Measurements from ENCODE around the gene FZR1. TPM values are rescaled to one million over a fixed set of nuclear protein-coding genes. Genes with fewer than 3 reads are reported as not detected.

The FZR1 gene
- total and polyA plus RNA-seq, 2 of the 13 experiments (the other 11 are each of a cell fraction or from before 2014, with no cell fraction given) = 29.0 to 30.8 TPM

GRCh38 chr19:3476830-3477229, 29.3 kb upstream of the FZR1 start:
- no peak for DNase-seq (ENCODE audit: low spot score)
- Histone ChIP-seq H3K79me2 (ENCODE audit: insufficient read depth, low read length) (no peaks in the 10 kb centered on the region), H3K4me2 (ENCODE audit: low read depth, low read length) (no peak overlapping the region), H3K9me3 (ENCODE audit: low read length) (no peaks in the 10 kb centered on the region), H3K4me1 (ENCODE audit: insufficient read depth, low read length) (peaks cover 26% of the 10 kb centered on the region), H3K27me3 (ENCODE audit: control insufficient read depth in 1 of 2, insufficient read depth in 2 of 2, low read length in 2 of 2) (no peaks in the 10 kb centered on the region), H3K36me3 (replicated peaks in 1 of 2; ENCODE audit: control insufficient read depth in 1 of 2, insufficient read depth in 2 of 2, low read length in 2 of 2) (no peaks in the 10 kb centered on the region), H3K27ac (ENCODE audit: extremely low read length, insufficient read depth, low read length) (no peak overlapping the region), H3K9ac (ENCODE audit: insufficient read depth, low read depth, low read length) (no peak overlapping the region), H2AFZ (ENCODE audit: low read length) (no peak overlapping the region), H4K20me1 (ENCODE audit: insufficient read depth, low read length) (no peaks in the 10 kb centered on the region), H3K4me3 (replicated peaks in 1 of 3; ENCODE audit: insufficient read depth in 1 of 3, low read depth in 2 of 3, low read length in 3 of 3) (no peak overlapping the region)
- intact Hi-C loops (cut with micrococcal nuclease; ENCODE audit: unreplicated experiment) = no loop called here
- CTCF ChIA-PET (ENCODE audit: low intra/inter-chr PET ratio, low total read pairs) = no interaction called here
- TF ChIP-seq ZNF710 (CRISPR knock-in tag; IDR thresholded peaks at IDR 0.05; ENCODE audit: borderline replicate concordance) = no peak
- no peak for TF ChIP-seq HNF1B (CRISPR knock-in tag; IDR thresholded peaks at IDR 0.05)
- TF ChIP-seq SMAD1 (CRISPR knock-in tag; IDR thresholded peaks at IDR 0.05; ENCODE audit: borderline replicate concordance, low read depth) = no peak
- TF ChIP-seq ZNF562 (CRISPR knock-in tag; IDR thresholded peaks at IDR 0.05; ENCODE audit: borderline replicate concordance) = no peak
- no peak for TF ChIP-seq IKZF4 (CRISPR knock-in tag; IDR thresholded peaks at IDR 0.05; ENCODE audit: borderline replicate concordance, low read depth, not compliant biosample characterization)
- TF ChIP-seq SUZ12 (IDR thresholded peaks at IDR 0.05; ENCODE audit: low read depth, low read length) = no peak
- TF ChIP-seq NR0B2 (CRISPR knock-in tag; IDR thresholded peaks at IDR 0.05) = no peak
- TF ChIP-seq ZNF3 (CRISPR knock-in tag; IDR thresholded peaks at IDR 0.05) = no peak
- no peak for TF ChIP-seq ZNF343 (CRISPR knock-in tag; IDR thresholded peaks at IDR 0.05)
- TF ChIP-seq ZNF124 (CRISPR knock-in tag; IDR thresholded peaks at IDR 0.05) = no peak
- POLR2A ChIA-PET = no interaction called here
- FAIRE-seq = no peak
- in situ Hi-C loops (cut with HindIII; ENCODE audit: extremely low pct_ligation_motif_present, low pct_unique_long_range_greater_than_20kb) = no loop called here
- BruUV-seq (replicated peaks) = no TSS peak
- 87% methylated on average over 2 of the region's 2 CpGs for WGBS (ENCODE audit: low lambda C conversion rate)
- no peak for ATAC-seq

All from HepG2 (cell line).